ENCODE measurements around the gene SLC35D3.
"Not testable (repeated sequence)": the region's sequence is repeated elsewhere in the genome, so short reads cannot be mapped to it uniquely, and the experiment has no call there.

The SLC35D3 gene, protein sequence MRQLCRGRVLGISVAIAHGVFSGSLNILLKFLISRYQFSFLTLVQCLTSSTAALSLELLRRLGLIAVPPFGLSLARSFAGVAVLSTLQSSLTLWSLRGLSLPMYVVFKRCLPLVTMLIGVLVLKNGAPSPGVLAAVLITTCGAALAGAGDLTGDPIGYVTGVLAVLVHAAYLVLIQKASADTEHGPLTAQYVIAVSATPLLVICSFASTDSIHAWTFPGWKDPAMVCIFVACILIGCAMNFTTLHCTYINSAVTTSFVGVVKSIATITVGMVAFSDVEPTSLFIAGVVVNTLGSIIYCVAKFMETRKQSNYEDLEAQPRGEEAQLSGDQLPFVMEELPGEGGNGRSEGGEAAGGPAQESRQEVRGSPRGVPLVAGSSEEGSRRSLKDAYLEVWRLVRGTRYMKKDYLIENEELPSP

GRCh38 chr6:136921936-136922684 is at the start of gene SLC35D3:
SLC35D3 (plus strand) TSS chr6:136922301; CDS start chr6:136922429, 128 bp downstream.
- FAIRE-seq = no peak

DNA sequence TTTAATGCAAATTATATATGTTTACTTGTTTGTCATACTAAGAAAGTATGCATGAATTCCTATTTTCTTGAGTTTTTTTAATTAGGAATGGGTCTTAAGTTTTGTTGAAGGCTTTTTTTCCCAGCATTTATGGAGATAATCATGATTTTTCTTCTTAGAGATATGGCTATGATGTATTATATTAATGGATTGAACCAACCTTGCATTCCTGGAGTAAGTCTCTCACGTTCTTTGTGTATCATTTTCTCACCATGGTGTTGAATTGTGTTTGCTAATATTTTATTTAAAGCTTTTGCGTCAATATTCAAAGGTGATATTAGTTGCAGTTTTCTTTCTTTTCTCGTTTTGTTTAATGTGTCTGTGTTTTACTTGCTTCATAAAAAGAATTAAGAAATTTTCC is 48.4 kb upstream of the SLC35D3 start:
- no peak for FAIRE-seq

- FAIRE-seq = not testable (repeated sequence)
Observed at GRCh38 chr6:136876469-136876868, 45.6 kb upstream of the SLC35D3 start.

DNA sequence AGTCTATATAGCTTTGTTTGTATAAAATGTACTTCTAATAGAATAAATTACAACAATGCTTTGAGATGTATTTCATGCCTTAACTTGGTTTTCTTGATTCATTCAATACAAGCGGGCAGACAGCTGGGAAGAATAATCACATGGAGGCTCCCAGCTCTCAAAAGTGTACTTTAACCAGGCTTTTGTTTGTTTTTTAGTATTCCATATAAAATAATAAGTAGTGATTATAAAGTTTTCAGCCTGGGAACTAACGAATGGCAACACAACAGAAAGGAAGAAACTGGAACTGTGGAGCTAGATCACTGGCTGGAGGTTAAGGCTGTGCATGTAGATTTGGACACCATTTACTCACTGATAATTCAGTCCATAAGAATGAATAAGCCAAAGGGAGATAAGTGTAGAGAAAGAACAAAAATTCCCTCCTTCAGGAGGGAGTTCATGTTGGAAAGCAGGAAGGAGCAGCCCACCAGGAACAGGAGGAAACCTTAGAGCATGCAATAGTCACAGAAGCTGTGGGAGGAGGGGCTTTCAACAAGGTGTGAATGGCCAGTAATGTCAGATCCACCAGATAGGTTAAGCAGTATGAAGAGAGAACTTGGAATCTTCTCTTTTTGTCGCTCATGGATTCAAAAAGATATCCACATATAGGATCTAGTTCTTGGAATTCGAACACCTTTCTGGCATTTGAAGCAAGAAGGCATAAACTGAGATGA is 41.2 kb upstream of the SLC35D3 start:
- FAIRE-seq = no peak

DNA sequence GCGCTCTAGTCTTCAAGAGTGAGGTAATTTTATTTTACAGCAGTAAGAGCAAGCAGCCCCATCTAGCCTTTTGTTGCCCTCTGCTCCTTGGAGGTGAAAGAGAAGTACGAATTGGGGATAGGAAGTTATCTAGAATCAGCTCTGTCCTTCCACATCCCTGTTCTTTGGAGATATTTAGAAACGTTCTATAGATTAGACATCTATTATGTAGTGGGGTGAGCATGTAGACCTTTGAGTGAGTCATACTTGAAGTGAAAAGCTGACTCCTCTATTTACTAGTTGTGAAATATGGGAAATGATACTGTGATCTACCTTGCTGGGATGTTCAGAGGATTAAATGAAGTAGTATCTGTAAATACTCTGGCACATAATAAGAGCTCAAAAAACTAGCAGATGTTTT is 36.0 kb upstream of the SLC35D3 start:
- FAIRE-seq = no peak

GRCh38 chr6:136887953-136888352 is 34.1 kb upstream of the SLC35D3 start:
- FAIRE-seq = no peak

DNA sequence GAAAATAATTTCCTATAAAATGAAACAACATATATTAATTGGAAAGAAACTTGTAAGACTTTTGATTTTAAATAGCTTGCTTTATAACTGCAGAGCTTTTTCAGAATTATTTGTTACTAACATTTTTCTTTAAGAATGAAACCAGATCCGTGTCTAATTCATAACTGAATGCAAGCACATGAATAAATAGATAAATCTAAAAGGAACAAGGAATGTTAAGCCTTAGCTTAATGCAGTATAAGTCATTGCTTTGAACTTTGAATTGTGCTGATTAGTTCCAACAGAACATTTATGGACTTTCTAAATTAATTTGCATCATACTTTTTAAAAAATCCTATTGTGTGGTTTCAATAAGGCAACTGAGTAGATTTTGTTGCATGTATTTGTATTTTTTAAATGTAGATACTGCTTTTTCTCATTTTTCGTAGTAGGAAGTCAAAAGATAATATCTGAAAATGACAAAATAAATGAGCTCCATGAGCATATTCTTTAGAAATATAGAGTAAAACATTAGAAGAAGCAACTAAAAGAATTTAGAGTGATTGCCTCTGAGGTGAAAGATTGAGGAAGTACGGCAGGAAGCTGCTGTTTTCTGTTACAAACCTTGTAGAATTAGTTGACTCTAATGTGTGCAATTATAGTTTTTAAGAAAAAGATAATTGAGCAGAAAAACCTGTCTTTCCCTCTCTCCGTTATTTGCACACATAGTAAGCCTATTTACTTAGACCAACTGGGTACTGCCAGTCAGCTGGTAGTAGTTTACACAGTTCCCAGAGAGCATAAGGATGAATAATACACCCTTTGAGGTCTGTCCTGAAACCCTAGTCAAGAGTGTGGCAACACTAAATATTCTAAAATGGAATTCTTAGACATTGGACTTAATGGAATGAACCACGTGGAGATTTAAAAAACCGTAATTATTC is 32.6 kb upstream of the SLC35D3 start:
- FAIRE-seq = no peak

DNA sequence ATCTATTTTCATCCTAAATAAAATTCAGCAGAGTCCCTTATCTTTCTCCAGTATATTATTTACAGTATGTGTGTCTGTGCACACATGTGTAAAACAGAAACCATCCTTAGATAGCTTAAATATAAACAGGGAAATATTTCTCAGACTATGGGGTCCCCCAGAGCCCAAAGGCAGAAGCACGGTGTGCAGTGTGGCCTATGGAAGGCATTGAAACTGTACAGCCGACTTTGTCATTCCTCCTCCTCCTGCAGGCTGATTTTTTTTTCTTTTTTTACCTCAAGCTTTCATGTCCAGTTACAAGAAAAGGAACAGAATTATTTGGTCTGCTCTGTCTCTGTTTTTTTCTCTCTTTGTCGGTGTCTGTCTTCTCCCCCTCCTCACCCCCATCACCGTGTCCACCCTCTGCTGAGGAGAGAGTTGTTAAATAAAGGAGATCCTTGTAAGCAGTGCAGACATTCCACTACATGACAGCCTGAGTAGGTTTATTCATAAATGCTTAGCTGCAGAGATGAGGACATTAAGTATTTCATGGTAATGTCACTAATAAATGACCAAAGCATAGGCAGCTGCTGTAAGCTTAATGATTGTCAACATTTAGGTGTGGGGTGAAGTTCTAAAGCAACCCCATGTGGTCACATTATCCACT is 31.8 kb upstream of the SLC35D3 start:
- no peak for FAIRE-seq

DNA sequence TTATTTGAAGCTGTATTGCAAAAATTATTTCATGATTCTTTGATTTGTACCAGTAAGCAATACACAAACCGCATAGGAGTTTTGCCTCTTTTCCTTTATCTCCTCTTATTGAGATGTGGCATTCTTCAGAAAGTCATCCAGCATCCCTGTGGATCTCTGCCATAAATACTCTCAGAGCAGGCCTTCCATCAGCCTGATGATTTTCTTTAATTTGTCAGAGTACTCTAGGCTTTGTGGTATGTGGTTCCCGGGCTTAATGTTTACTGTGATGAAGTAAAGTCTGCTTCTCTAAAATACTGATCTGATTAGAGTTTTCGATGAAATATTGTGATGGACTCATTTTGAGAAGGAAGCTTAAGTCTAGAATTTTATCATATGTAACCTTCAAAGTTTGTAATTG is 31.1 kb upstream of the SLC35D3 start:
- FAIRE-seq = no peak

- no peak for FAIRE-seq
Observed at GRCh38 chr6:136893187-136893586, 28.9 kb upstream of the SLC35D3 start.

GRCh38 chr6:136895901-136896300 is 26.2 kb upstream of the SLC35D3 start:
- FAIRE-seq = no peak

DNA sequence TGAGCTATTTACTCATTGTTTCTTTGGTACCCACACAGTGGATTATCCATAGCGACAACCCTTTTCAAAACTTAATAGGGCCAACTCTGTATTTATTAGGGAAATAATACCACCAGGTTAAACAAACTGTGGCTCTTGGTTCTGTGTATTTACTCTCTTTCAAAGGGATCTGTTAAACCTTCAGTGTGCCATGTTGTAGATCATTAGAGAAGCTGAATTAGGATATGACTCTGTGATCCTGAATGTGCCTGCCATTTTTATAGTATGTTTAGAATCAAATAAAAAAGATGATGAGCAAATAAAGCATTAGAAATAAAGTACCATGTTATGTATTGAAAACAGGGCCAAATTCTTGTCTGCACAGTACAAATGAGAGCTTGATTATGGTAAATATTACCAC is 25.0 kb upstream of the SLC35D3 start:
- no peak for FAIRE-seq

DNA sequence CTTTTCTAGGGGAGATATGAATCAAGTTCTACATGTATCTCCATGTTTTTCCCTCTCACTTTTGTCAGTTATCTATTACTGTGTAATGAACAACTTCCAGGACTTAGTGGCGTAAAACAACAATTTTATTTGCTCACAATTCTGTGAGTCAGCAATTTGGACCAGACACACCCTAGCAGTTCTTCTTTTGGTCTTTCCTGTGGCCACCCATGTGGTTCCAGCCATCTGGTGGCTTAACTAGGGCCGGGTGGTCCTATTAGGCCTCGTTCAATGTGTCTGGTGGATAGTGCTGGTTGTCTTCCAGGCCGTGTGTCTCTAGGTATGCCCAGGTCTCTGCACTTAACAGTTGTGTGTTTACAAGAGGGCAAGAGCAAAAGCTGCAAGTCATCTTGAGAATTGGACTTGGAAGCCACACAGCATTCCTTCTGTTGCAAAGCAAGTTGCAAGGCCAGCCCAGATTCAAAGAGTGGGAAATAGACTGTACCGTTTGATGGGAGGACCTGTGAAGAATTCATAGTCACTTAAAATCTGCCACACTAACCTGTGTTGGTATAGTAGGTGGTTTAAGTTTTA is 20.8 kb upstream of the SLC35D3 start:
- FAIRE-seq = no peak

DNA sequence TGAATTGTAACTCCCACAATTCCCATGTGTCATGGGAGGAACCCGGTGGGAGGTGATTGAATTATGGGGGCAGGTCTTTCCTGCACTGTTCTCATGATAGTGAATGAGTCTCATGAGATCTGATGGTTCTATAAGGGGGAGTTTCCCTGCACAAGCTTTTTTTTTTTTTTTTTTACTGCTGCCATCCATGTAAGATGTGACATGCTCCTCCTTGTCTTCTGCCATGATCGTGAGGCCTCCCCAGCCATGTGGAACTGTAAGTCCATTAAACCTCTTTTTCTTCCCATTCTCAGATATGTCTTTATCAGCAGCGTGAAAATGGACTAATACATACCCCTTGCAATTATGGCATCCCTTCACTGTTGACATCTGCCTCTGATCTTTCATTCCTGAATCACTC is 17.6 kb upstream of the SLC35D3 start:
- not testable (repeated sequence) for FAIRE-seq

DNA sequence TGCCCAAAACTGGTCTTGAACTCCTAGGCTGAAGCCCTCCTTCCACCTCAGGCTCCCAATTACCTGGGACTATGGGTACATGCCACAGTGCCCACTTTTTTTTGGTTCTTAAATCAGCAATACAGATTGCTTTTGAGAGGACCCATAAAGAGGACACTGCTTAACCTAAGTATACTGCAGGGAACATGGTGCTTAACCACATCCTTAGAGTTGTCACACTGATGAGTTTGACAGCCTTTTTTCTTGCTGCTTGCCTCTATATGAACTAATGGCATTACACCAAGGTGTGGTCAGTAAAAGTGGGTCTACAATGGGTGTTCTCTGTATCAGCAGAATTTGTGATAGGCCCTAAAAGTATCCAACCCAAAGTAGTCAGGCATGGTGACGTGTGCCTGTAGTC is 7.2 kb upstream of the SLC35D3 start:
- FAIRE-seq = no peak

- no peak for FAIRE-seq
Observed at GRCh38 chr6:136918706-136919105, 3.4 kb upstream of the SLC35D3 start.

DNA sequence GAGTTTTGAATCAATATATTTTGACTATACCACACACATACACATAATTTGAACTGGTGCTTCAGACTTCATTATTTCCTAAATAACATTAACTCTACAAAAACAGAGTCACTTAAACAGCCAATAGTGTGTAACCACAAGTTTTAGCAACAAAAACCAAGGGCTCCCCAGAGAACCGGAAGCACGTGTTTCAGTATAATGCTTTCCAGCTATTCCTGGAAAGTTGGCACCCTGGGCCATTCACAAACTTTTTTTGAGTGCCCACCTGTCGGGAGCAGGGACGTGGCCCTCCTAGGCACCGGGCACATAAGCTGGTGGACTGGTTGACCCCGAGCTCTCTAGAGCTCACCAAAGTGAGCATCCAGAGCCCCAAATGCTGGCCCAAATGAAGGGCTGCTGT is 1.9 kb upstream of the SLC35D3 start:
- FAIRE-seq = no peak

DNA sequence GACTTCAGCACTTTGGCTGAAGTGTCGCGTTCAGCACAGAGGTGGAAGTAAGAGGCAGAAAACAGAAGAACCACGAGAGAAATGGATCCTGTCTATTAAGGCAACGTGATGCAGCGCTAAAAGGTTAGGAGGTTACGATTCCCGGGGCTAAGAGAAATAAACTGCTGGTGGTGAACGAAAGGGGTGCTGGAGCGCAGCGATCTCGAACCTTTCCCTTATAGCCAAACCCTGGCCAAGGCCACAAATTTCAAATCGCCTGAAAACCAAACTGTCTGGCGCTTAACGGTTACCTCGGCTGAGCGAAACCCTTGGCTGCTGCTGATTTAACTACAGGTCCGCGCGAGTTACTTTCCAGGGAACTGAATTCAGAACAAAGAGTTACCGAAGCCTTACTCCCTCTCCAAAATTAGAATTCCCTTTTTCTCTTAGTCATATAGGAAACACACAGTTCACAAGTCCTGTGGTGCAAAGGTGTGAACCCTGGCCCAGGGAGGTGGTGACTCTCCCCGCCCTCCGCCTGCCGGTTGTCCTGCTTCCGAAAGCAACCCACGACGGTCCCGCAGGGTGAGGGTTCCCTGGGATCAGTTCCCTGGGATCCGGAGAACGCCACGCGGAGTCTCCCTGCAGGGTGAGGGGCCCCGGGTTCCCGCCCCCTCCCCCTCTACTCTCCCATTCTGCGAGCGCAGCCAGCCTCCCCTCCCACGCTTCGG is 1.3 kb upstream of the SLC35D3 start:
- FAIRE-seq = no peak

DNA sequence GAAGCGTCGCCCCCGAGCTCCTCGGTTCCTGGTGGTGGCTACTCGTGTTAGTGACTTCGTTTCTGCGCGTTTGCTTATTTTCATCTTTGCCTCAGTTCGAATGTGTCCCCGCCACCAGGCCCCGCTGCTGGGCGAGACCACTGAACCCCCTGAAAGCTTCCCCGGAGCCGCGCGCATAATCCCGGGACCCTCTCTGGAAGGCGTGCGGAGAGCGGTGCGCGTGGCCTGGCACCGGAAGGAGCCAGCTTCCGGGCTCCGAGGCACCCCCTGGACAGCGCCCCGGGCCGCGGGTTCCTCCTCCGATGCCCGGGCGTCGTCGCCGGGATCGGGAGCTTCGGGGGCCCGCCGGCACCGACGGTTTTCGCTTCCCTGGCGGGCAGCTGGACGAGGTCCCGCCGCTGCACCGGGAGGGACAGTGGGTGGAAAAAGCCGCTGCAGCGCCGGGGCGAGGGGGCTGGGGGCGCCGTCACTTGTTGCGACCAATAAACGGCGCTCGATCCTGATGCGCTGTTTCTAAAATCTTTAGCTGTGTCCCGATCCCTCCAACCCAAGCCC is 643 bp upstream of the SLC35D3 start:
- no peak for FAIRE-seq

GRCh38 chr6:136922685-136923006 is 545 bp downstream of the SLC35D3 start:
- no peak for FAIRE-seq
